Nephron progenitor cell (in vitro differentiated cells): ENCODE results near the gene PLCB4.

Experiments
- DNase-seq: peaks from one replicate; pipeline ENCODE4 v3.0.0; 2021
- H3K27ac Mint-ChIP-seq: 2 replicates; pipeline ENCODE4 v1.8.0; 2021; ENCODE audit warnings: mild to moderate bottlenecking, moderate library complexity, mixed read lengths
- H3K27me3 Mint-ChIP-seq: 2 replicates; pipeline ENCODE4 v1.8.0; 2021; ENCODE audit warnings: mild to moderate bottlenecking, low read depth, mixed read lengths; ENCODE audit not compliant: poor library complexity
- H3K36me3 Mint-ChIP-seq: 2 replicates; pipeline ENCODE4 v1.8.0; 2021; ENCODE audit warnings: low read depth, mixed read lengths
- H3K4me1 Mint-ChIP-seq: 2 replicates; pipeline ENCODE4 v1.8.0; 2021; ENCODE audit warnings: mixed read lengths
- H3K4me3 Mint-ChIP-seq: 2 replicates; pipeline ENCODE4 v1.8.0; 2021; ENCODE audit warnings: mild to moderate bottlenecking, moderate library complexity, mixed read lengths
- H3K9me3 Mint-ChIP-seq: 2 replicates; pipeline ENCODE4 v1.8.0; 2021; ENCODE audit warnings: mild to moderate bottlenecking, moderate library complexity, mixed read lengths
- CTCF ChIP-seq: fragments of 200-600 bp; sonication (generic); IDR thresholded peaks from 2 replicates; pipeline ENCODE4 v1.5.0; 2021; ENCODE audit warnings: antibody characterized with exemption

The PLCB4 gene

GRCh38 chr20:9508696-9509178 lies 439.9 kb downstream of the PLCB4 start:
- no peaks in the 10 kb centered on the region for H3K36me3 Mint-ChIP-seq
- no peaks in the 10 kb centered on the region for H3K9me3 Mint-ChIP-seq
- peaks cover 7% of the 10 kb centered on the region for H3K4me1 Mint-ChIP-seq
- H3K4me3 Mint-ChIP-seq: peak overlapping the region; percentile 62
- no peak overlapping the region for H3K27ac Mint-ChIP-seq
- no peak for TF ChIP-seq CTCF
- peaks cover 98% of the 10 kb centered on the region for H3K27me3 Mint-ChIP-seq
- peak; percentile 13 for DNase-seq

- Mint-ChIP-seq H3K27ac (no peak overlapping the region), H3K27me3 (peaks cover 98% of the 10 kb centered on the region), H3K4me3 (peak overlapping the region; percentile 62), H3K36me3 (no peaks in the 10 kb centered on the region), H3K4me1 (peaks cover 8% of the 10 kb centered on the region), H3K9me3 (no peaks in the 10 kb centered on the region)
- TF ChIP-seq CTCF: no peak
- no peak for DNase-seq
Observed at GRCh38 chr20:9509246-9509645, 440.4 kb downstream of the PLCB4 start.

GRCh38 chr20:9510911-9511310 lies 442.0 kb downstream of the PLCB4 start:
- Mint-ChIP-seq H3K27ac (no peak overlapping the region), H3K4me1 (peaks cover 25% of the 10 kb centered on the region), H3K9me3 (no peaks in the 10 kb centered on the region), H3K27me3 (peaks cover 98% of the 10 kb centered on the region), H3K36me3 (no peaks in the 10 kb centered on the region), H3K4me3 (no peak overlapping the region)
- TF ChIP-seq CTCF: no peak
- DNase-seq: no peak

GRCh38 chr20:9514072-9514460 lies 445.2 kb downstream of the PLCB4 start:
- DNase-seq: no peak
- TF ChIP-seq CTCF: no peak
- H3K9me3 Mint-ChIP-seq: no peaks in the 10 kb centered on the region
- H3K36me3 Mint-ChIP-seq: no peaks in the 10 kb centered on the region
- peak overlapping the region; percentile 87 for H3K4me3 Mint-ChIP-seq
- H3K4me1 Mint-ChIP-seq: peaks cover 37% of the 10 kb centered on the region
- H3K27me3 Mint-ChIP-seq: peaks cover 98% of the 10 kb centered on the region
- H3K27ac Mint-ChIP-seq: no peak overlapping the region

- Mint-ChIP-seq H3K9me3 (no peaks in the 10 kb centered on the region), H3K4me3 (peak within 1 kb of the TSS; percentile 87), H3K36me3 (no peaks in the 10 kb centered on the region), H3K27ac (no peak within 1 kb of the TSS), H3K4me1 (peaks cover 33% of the 10 kb centered on the region), H3K27me3 (peaks cover 96% of the 10 kb centered on the region)
- no peak for TF ChIP-seq CTCF
- DNase-seq: peak; percentile 77
Observed at GRCh38 chr20:9514461-9515213, 445.8 kb downstream of the PLCB4 start, which contains the start of gene LAMP5. Gene LAMP5, plus strand, starts transcription at chr20:9514590. Its CDS starts 263 bp downstream, at chr20:9514853.

GRCh38 chr20:9515214-9515585 lies 446.3 kb downstream of the PLCB4 start:
- Mint-ChIP-seq H3K9me3 (no peaks in the 10 kb centered on the region), H3K36me3 (no peaks in the 10 kb centered on the region), H3K4me1 (peaks cover 33% of the 10 kb centered on the region), H3K4me3 (peak overlapping the region; percentile 87), H3K27ac (no peak overlapping the region), H3K27me3 (peaks cover 91% of the 10 kb centered on the region)
- peak; percentile 20 for DNase-seq
- TF ChIP-seq CTCF: no peak
